Stimulated activated CD8-positive, alpha-beta memory T cell treated with anti-CD3 and anti-CD28 coated beads, Interleukin-15, amount 100 ng/mL, for 4 hours (primary cell): ENCODE measurements around the gene OLFML2A.
A peak's percentile ranks its signal among the peaks of the same experiment; 100 is the strongest.
"Not testable (repeated sequence)": the region's sequence is repeated elsewhere in the genome, so short reads cannot be mapped to it uniquely, and the experiment has no call there.

Source experiments
- DNase-seq, 2 donors: peaks; one replicate each; pipeline ENCODE4 v3.0.0-alpha.2; 2020; ENCODE audit warnings: low read depth in 2 of 2

Gene OLFML2A

GRCh38 chr9:124761196-124761595 lies 15.7 kb upstream of the OLFML2A start:
- no peak for DNase-seq

DNA sequence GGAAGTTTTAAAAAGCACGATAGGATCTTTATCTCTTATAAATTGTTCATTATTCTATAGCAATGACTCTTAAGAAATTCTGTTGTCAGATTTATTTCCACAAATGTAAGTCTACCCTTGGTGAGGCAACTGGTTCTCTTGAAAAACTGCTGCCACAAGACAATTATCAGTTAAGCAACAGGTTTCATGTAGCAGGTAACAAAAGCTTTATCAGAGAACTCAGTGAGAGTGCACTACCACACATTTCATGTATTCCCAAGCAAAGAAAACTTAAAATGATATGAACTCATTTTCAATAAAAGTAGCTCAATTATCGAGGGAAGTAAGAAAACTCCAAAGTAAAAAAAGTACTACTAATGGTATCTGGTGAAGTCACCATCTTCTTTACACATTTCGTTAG lies 15.2 kb upstream of the OLFML2A start:
- no peak for DNase-seq

DNA sequence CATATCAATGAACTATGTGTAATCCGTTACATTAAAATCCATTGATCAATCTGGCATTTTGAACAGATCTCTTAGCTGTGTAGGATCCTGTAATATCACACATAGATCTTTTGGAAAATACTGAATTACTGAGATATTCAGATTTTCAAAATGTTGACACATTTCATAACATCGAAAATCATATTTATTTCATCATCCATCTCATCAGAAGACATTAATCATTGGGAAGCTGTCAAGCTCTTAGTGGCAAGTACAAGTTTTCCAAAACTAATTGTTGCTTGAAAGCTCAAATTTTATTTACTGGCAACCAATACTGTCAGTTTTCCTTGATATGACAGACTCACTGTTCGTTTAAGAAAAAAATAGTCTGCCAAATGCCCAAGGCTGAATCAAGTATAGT lies 14.3 kb upstream of the OLFML2A start:
- no peak for DNase-seq

GRCh38 chr9:124764774-124765438 lies 12.0 kb upstream of the OLFML2A start:
- DNase-seq = no peak

GRCh38 chr9:124765439-124765835 lies 11.5 kb upstream of the OLFML2A start:
- no peak for DNase-seq

- no peak for DNase-seq
Observed at GRCh38 chr9:124766326-124766725, 10.6 kb upstream of the OLFML2A start.

GRCh38 chr9:124766815-124767554 lies 9.9 kb upstream of the OLFML2A start:
- no peak for DNase-seq

- no peak for DNase-seq
Observed at GRCh38 chr9:124767821-124768220, 9.1 kb upstream of the OLFML2A start.

- DNase-seq = no peak
Observed at GRCh38 chr9:124768334-124768733, 8.6 kb upstream of the OLFML2A start.

- no peak for DNase-seq
Observed at GRCh38 chr9:124768750-124769548, 8.0 kb upstream of the OLFML2A start.

GRCh38 chr9:124769549-124770358 lies 7.2 kb upstream of the OLFML2A start:
- DNase-seq = no peak

DNA sequence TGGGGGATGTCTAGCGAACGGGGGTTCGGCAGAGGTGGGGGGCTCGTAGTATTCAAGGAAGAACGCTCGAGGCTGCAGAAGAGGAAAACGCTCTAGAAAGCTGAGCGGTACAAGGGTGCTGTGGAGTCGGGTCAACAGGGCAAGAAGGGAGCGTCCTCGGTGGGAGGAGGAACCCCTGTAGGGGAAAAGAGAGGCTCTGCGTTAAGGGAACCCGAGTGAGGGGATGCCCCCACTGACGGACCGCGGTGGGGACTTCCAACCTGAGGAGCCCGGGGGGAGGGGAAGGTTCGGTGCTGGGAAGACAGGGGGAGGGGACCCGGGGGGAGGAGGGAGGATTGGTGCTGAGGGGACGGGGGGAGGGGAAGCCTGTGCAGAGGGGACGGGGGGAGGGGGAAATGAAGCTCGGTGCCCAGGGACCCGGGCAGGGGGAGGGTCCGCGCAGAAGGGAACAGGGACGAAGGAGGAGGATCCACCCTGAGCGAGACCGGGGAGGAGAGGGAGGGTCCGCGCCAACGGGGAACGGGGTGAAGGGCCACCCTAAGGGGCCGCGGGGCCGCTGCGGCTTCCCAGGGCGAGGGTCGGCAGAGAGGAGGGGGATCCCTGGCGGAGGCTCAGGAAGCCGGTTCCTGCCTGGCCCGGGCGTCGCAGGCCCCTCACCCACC lies 6.4 kb upstream of the OLFML2A start:
- DNase-seq = no peak

DNA sequence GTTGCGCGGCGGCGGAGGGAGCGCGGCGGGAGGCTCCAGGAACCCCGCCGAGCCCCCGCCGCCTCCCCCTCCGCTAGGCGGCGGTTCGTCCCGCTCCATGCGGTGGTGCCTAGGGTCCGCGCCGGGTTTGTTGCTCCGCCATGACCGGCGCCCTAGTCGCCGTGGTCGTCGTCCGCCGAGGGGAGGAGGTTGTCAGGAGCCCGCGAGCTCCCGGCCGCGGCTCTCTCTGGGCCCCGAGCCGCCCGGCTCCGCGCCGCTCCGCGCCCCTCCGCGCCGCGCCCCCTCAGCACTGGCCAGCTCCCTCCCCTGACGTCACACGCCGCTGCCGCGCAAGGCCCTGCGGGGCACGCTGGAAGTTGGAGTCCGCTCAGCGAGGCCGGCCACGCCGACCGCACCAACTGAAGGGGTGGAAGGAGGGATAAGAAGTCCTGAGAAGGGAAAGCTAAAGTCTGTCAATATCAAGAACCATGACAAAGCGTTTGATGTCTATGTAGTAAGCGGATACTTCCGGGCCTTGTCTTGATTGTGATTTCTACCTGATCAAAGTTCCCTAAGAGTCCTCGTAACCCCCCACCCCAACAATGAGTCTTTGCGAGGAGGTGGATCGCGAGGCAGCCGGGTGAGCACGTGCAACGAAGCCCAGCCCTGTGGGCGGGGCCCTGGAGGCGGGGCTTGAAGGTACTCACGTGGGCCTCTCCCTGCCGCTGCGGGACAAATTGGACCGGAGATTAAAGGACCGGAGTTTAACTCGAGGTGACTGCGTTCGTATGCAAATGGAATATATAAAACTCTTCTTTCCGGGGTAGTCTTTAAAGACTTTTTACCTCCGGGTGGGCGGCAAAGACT lies 5.7 kb upstream of the OLFML2A start, which contains the start of gene NR6A1:
TSS of gene NR6A1 (minus strand) at position 291 of the 846 bp plus-strand sequence.
- DNase-seq = peak; percentile 85 to 87

- DNase-seq = no peak
Observed at GRCh38 chr9:124771867-124772679, 4.9 kb upstream of the OLFML2A start.

- DNase-seq = not testable (repeated sequence)
Observed at GRCh38 chr9:124772877-124773276, 4.1 kb upstream of the OLFML2A start.

DNA sequence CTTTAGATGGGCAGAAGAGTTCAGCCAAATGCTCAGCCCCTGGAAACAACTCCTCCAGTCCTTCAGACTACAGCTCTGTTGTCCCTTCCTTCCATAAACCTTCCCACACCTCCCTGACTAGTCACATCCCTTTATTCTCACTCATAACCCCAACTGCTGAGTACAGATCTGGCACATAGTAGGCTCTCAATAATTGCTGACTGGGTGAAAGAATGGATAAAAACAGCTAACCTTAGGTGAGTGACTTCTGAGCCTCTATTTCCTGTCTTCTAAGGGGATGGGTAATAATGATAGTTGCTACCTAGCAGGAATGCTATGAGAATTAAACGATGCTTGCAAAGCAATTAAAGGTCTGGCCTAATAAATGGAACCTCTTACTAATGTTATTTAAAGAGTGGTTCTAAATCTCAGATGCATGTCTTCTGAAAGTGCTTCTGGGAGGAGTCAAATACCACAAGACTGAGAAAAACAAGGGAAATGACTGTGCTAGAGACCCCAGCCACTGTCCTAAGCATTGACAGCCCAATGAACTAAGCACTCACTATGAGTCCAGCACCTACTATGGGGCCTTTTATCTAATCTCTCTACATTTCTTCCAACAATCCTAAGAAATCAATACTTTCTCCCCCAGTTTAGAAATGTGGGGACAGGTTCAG lies 3.3 kb upstream of the OLFML2A start:
- no peak for DNase-seq

DNA sequence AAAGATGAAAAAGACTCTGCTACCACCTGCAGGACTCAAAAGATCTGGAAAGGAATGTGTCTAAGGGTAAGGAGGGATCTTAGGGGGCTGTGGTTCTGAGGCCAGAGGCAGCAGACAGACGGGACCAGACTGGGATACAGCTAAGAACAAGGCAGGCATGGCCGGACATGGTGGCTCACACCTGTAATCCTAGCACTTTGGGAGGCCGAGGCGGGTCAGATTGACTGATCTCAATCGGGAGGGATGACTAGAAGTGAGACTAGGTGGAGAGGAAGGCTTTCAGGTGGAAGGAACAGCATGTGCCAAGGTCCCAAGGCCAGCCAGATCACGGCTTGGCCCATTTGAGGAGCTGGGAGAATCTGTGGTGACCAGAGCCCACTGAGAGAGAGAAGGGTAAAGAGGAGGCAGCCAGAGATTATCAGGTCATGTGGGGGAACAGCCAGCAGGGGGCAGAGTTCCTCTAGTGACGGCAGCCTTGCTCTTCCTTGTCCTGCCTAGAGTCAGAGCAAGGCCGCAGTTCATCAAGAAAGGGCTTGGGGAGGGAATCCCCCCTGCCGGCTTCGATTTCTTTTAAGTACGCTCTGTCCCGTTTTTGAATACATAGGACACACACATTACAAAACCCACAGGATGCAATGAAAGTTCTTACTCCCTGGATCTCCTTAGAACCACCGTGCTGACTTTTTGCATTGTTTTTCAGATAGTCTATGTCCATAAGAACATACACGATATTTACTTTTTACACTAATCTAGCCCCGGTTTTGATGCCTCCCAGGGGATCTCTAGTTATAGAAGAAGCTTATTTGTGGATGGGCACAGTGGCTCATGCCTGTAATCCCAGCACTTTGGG lies 2.6 kb upstream of the OLFML2A start:
- peak in 1 of 2 donors; percentile 62 for DNase-seq

DNA sequence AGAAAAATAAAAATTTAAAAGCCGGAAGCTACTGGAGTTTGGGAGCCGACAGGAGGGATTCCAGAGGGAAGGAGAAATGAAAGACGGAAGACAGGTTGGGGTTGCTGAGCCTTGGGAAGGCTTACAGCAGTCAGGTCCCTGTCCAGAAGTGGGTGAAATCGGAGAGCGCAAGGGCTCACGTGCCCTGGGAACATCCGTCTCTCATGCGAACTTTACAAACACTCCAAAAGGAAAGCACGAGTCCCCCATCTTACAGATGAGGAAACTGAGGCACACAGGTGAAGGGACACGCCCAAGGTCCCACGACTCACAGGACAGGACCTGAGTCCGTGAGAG lies 347 bp upstream of the OLFML2A start:
- no peak for DNase-seq
